GM18498 (cell line): ENCODE results near the gene CD164.

Experiments
- ATAC-seq: cut with Tn5 transposase; IDR thresholded peaks from one replicate; pipeline ENCODE4 v1.9.1; 2021; ENCODE audit warnings: mild to moderate bottlenecking, moderate library complexity; ENCODE audit not compliant: unreplicated experiment

CD164 gene

DNA sequence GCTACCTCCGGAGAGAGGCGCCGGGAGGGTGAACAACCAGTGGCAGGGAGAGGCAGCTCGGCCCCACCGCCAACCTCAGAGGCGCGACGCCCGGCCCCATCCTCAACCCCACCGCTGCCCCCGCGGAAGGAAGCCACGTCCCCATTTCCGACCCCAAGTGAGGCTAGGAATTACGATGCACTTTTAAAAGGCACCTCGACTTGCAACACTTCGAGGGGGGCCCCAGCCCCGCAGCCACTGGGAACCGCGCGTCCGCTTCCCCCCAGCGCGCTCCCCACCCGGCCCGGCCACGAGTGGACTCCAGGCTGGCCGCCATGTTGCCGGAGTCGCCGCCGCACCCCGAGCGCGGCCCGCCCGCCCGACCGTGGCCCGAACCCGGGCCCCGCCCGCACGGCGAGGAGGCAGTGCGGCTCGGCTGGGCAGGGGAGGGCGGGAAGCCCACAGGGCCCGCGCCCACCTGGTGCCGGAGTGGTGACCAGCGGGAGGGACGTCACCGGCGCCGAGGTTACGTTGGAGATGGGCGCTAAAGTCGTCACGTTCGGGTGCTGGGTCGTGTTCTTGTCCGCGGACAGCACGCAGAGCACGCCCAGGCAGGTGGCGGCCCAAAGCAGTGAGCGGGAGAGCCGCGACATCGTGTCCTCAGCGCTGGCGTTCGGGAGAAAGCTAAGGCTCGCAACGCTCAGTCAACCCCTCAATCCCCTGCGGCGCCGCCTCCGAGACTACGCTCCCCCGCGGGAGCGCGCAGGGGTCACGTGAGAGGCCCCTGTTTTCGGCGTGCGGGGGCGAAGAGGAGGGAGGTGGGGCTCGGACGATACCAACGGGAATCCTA, at the start of gene CD164:
CD164 (minus strand) TSS at position 721 of the 829 bp plus-strand sequence; CDS start at position 632, 89 bp downstream.
- peak; percentile 62 for ATAC-seq

DNA sequence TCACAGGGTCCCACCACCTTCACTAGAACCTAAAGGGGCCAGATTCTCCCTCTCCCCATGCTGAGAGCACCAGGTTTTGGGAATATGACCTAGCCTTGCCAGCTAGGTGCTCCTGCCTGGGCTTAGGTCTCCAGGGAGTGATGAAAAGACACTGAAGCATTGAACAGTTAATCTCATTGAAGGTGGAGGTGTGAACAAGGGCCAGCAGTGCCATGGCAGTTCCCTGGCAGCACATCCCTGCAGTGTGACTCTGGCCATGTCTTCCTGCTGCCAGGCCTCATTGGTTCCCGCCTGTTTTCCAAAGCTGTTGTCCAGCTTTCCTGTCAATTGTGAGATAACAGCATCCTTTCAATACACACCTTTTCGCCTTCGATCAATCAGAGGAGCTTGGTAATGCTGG, 47.2 kb upstream of the CD164 start:
- no peak for ATAC-seq

DNA sequence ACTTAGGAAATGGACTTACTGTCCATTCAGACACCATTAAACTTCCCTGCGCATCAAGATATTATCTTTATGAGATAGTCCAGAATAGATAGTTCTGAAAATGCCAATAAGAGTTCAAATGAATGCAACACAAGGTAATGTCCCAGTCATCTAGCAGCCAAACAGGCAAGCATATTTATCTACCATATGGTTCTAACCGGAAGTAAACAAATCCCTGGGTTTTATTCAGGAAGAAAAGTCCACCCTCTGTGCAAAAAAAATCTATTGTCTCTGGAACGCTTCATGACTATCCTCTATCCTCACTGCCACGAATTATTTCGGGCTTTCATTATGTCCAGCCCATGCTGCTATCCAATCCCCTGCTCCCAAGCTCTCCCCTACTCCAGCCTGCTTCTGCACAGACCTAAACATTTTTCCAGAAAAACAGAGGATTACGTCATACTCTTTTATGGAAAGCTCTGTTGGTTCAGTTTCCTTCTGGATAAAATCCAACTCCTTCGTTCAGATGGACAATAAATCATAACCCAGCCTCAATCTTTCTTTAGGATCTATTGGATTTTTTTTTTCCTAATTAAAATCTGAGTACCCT, 46.7 kb upstream of the CD164 start:
- ATAC-seq: no peak

DNA sequence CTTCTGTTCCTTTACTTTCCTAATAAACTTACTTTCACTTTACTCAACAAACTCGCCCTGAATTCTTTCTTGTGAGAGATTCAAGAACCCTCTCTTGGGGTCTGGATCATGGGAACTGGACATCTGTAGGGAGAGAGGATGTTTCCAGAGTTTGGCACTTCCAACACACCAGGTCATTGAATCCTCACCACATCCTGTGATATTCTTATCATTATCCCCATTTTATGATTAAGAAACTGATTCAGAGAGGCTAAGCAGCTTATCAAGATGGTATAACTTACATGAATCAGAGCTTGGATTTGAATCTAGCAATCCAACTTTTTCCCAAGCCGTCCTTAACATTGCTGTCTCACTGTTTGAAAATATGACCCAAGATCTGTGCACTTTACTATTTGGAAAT, 42.7 kb upstream of the CD164 start:
- no peak for ATAC-seq

DNA sequence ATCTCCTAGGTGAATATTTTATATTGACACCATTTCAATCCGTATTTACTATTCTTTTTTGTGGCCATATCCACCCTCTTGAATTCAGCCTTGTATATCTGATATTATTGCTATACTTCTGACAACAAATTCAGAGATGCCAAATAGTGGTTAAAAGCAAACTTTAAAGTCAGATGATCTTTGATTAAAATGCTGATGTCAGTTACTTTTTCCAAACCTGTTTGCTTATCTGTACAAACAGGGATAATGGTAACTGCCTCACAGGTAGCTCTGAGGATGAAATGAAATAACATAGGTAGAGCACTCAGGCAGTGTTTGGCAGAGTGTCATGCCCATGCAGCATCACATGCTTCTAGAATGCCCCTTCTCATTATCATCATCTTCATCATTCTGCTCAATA, 38.9 kb upstream of the CD164 start:
- no peak for ATAC-seq

DNA sequence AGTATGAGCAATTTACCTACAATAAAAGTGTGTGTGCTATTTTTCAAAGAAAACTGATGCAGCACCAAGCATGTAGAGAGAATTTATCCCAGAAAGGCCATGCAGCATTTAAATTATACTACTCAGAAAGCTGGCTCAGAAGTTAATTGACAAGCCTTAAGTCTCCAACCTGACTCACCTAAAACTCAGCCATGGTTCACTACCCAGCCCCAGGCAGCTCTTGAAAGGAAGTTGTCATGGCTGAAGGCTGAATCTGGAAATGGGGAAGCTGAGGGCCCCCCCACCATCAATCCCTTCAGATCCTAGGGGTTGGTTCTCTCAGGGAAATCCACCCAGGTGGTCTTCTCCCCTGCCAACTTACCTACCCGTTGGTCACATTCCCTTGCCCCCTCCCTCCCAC, 38.5 kb upstream of the CD164 start:
- no peak for ATAC-seq

DNA sequence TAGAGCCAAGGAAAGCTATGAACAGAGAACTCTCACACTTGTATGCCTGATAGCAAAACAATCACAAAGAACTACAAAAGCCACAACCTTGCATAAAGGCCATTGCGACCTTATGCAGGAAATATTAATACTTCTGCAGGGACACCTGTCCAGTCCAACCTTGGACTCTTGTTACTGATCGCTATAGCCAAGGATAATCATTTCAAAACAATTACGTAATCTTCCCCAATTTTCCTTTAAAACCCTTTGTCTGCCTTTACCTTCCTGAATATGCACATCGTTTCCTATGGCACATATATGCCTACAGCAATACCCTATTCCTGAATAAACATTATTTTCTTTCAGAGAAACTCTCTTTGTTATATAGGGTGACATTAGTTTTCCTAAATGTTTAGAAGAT, 35.4 kb upstream of the CD164 start:
- ATAC-seq: no peak

DNA sequence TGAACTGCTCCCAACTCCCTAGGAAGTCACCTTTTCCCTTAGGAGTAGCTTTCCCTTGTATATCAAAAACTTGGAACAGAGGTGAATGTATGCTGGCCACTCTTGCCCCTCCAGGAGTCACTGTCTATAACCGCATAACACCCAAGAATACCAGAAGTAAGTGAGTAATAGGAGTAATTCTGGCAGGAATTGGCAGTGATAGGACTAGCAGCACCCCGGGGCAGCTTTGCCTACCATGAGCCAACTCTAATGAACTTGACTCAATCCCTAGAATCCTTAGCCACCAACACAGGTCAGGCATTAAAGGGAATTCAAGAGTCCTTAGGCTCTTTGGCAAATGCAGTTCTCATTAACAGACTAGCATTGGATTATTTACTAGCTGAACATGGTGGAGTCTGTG, 28.8 kb upstream of the CD164 start:
- ATAC-seq: no peak

DNA sequence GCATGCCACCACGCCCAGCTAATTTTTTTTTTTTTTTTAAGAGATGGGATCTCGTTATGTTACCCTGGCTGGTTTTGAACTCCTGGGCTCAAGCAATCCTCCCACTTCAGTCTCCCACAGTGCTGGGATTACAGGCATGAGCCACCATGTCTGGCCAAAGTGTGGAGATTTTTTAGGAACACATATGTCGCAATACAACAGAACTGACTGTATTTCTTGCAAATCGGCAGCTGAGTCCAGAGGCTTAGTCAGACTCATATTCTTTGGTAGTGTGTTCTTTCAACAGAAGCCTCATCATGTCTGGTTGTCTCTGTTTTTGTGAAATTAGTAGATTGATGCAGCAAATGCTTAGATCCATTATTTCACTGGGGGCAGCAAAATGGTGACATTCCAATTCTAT, 23.9 kb upstream of the CD164 start:
- ATAC-seq: no peak

DNA sequence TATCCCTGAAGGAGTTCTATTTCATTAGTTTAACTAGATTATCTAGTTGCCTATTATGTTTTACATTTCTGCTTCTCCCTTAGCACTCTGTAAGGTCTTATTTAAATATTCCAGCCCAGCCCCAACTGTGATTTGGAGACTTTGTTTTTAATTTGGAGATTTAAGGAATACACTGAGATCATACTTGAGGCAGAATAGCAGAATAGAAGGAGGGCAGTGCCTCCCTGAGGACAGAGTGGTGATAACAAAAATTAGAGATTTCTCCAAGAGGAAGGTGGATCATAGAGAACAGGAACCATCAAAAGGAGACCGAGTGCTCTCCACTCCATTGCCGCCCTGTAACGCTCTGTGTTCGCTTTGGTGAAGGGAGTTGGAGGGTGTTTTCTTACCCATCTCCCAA, 14.8 kb upstream of the CD164 start:
- ATAC-seq: no peak

DNA sequence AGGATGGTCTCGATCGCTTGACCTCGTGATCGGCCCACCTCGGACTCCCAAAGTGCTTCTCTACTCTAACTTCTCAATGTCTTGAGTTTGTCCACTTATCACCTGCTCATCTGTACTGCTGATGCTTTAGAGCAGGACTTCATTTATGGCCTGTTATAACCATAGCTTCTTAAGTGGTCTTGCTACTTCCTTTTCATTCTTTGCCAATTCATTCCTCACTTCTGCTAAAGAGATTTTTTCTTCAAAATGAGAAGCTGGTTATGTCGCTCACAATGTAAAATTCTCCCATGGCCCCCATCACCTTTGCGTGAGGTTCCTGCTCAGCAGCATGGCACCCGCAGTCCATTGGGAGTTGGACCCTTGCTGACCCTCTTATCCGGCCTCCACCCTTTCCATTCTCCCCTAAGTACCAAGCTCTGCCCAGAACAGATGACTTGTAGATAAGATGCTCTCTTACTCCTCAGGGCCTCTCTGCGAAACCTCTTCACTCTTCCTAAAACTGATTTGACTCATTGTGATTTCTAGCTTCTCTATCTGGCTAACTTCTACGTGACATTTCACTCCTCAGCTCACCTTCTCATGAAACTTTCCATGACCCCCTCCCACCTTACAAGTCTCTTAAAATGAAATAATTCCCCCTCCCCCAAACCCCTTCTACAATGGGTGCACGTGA, 13.9 kb upstream of the CD164 start:
- ATAC-seq: no peak

DNA sequence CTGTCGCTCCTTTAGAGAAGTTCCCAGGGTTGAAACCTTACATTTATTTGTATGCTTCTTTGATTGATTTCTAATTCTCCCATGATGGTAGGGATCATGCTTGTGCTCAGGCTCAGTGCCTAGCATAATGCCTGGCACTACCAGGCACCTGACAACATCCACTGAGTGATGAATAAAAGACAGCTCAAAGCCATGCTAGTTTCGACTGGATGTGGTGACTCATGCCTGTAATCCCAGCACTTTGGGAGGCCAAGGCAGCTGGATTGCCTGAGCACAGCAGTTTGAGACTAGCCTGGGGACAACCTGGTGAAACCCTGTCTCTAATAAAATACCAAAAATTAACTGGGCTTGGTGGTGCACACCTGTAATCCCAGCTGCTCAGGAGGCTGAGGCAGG, 11.6 kb upstream of the CD164 start:
- no peak for ATAC-seq

DNA sequence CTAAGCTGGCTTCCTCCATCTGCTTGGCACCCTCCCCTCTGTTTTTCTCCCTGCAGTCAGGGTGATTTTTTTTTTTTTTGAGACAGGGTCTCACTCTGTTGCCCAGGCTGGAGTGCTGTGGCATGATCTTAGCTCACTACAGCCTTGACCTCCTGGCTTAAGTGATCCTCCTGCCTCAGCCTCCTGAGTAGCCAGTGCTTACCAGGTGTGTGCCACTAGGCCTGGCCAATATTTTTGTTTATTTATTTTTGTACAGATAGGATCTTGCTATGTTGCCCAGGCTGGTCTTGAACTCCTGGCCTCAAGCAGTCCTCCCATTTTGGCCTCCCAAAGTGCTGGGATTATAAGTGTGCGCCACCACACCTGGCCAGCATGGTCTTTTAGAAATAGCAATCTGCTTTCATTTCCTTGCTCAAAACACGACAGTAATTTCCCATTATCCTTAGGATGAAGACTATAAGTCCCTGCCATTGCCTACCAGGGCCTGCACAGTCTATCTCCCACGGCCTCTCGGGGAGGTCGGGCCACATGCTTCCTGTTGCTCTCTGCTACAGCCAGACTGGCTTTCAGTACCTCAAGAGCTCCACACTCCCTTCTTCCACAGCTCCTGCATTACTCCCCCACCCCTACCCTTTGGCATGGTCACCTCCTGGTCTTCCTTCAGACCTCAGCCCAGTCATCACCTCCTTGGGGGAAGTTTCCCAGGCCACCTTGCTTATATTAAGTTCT, 11.1 kb upstream of the CD164 start:
- no peak for ATAC-seq

DNA sequence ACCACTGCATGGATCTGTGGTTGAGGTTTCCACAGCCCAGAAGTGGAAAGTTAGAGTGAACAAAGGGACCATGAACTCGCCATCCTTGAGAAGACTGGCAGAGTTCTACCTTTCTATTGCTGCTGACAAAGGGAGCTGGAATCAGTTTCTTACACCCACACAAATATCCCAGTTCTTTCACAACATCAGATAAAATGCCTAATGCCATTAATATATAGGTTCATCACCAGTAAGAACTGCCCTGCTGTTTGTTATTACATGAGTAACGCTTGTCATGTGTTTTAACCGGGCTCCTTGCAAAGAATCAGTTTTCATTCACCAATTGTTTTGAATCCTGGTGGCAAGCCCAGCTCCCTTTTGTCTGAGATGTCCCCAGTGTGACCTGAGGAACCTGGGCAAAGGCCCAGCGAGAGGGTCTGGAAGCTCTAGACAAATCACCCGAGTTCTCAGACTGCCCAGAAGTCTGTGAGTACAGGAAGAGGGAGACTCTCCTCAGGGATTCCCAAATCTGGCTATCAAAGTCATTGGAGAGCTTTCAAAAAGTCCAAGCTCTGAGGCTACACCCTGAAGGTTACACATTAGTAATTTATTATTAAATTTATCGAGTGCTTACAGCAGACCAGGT, 7.5 kb upstream of the CD164 start:
- ATAC-seq: no peak

DNA sequence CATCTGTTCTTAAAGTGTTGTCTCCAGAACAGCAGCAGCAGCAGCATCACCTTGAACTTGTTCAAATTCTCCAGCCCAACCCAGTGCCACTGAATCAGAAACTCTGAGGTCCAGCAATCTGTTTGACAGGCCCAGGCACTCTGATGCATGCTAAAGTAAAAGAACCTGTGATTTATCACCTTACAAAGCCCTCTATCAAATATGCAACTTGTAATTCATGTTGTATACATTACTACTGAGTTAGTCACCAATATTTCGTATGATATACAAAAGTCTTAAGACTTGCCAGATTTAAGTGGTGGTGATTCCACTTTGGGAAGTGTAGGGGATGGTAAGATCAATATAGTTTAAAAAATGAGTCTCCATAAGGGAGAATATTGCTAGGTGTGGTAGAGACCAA, 6.0 kb upstream of the CD164 start:
- ATAC-seq: no peak

DNA sequence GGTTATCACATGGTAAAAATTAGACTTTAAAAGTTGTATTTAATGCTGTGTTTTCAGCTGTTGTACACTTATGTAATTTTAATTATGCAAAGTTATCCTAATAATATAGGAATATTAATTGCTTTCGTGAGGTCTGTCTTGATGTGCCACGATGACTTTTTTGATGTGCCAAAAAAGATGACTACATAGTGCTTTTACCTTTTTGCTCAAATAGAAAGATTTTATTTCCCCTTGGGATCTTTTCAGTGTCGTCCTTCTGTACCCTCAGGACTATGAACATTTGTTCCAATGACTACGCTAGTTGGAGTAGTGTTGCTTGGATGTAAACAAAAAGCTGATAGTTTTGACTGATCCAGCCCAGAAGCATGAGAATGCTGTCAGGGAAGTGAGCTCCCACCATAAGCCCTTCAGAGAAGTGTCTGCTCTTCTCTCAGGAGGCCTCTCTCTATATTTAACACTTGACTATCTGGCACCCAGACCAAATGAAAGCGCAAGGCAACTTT, 1.2 kb upstream of the CD164 start:
- ATAC-seq: no peak

DNA sequence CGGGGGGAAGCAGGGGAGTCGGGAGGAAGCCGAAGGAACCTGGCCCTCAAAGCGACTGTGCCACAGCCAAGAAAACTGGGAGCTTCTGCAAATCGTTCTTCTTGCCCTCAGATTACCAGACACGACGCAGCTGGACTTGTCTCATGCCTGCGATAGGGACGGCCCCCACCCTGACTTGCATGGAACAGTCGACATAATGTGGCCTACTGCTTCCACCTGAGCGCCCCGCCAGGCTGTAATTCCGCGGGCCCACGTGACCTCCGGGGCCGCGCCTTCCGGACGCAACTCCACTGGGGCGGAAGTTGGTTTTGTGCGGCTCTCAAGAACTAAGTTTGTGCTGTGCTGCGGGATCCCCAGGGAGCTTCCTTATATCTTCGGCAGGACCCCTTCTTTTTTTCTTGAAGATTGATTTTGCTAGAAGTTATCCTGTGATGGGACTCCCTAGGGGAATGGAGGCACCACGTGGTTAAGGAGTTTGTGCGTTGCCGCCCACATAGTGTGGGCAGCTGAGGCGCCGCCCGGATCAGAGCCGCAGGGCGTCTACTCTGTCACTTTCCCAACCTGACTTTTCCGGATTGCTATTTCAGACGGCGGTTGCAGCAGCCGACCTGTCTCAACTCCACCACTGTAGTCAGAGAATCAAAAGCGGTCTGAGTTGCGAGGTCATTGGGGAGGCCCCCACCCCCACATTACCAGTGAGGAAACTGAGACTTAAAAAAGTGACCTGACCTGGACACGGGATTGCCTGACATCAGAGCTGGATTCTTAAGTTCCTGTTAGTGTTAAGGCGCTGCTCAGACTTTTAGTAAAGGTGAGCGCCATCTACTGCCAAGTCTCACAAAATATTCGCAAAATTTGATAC, 540 bp upstream of the CD164 start:
- ATAC-seq: peak; percentile 73

DNA sequence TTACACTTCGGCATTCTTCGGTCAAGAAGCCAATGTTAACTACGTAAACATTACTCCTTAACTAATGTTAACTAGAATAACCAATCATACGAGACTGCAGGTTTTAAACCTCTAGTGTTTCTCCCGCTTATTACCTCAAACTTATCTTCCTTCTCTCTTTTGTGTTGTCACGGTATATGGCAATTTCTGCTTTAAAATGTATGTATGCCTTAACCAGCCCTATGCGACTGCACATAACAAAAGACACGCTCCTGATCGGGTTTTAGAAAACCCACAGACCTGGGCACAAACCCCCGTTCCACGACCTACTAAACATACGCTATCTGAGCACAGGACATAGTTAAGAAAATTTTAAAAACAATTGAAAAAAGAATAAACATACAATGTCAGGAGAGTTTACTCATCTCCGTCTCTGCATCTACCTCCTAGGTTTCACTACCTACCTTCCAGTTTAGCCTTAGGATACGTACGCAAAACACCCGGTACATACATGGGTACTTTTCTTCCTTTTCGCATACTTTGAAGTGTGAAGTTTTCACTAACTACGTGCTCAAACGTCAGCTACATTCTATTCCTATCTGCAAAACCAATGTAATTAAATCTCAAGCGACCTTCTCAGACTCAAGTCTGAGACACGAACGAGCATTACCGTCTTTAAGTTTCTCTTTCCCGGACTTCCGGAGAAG, 1.1 kb downstream of the CD164 start:
- ATAC-seq: no peak

DNA sequence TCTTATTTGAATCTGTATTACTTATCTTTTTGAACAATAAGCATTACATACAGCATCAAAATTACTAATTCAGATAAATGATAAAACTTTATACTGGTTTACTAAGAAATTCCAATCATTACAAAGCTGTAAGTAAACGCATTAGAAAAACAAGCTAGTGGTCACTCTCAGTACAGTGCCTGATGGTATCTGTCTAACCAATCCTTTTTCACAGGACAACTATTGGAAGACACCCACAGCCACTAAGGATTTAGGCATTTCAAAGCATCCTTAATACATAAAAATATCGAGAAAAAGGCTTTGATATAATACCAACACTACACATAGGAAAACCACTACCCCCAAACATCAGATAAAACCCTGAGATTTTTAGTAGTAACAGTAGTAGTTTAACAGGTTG, 2.6 kb downstream of the CD164 start:
- no peak for ATAC-seq
